ENCODE data around the gene PGLYRP2. TPM values are rescaled to one million over a fixed set of nuclear protein-coding genes. Genes with fewer than 3 reads are reported as not detected.
"Not testable (repeated sequence)": the region's sequence is repeated elsewhere in the genome, so short reads cannot be mapped to it uniquely, and the experiment has no call there.

Gene PGLYRP2
- not detected for polyA plus RNA-seq (ENCODE audit: insufficient read length in 10 of 10)
- long read RNA-seq, donor 1, result 0 reads
- long read RNA-seq, donor 2, result 0 reads
- long read RNA-seq, donor 3, result 0 reads
- long read RNA-seq, donor 4, result 0 reads
- long read RNA-seq, donor 5, result 0 reads
- long read RNA-seq, donor 6, result 0 reads
- long read RNA-seq, donor 7, result 0 reads
- long read RNA-seq, donor 8, result 0 reads
- long read RNA-seq, donor 9, result 0 reads

GRCh38 chr19:15479391-15480345 is at the start of gene PGLYRP2:
PGLYRP2 (minus strand) TSS chr19:15479501; CDS start chr19:15479371, 130 bp downstream.
- no peak for DNase-seq

- no peak for DNase-seq
Measured at GRCh38 chr19:15527705-15528104, 48.4 kb upstream of the PGLYRP2 start.

- no peak for DNase-seq
Measured at GRCh38 chr19:15526408-15526807, 47.1 kb upstream of the PGLYRP2 start.

- no peak for DNase-seq
Measured at GRCh38 chr19:15525291-15525690, 46.0 kb upstream of the PGLYRP2 start.

- no peak for DNase-seq
Measured at GRCh38 chr19:15524781-15525180, 45.5 kb upstream of the PGLYRP2 start.

- no peak for DNase-seq
Measured at GRCh38 chr19:15519433-15519976, 40.2 kb upstream of the PGLYRP2 start.

GRCh38 chr19:15517778-15518177 is 38.5 kb upstream of the PGLYRP2 start:
- DNase-seq, result no peak

GRCh38 chr19:15516363-15516762 is 37.1 kb upstream of the PGLYRP2 start:
- no peak for DNase-seq

GRCh38 chr19:15515227-15515625 is 35.9 kb upstream of the PGLYRP2 start:
- DNase-seq, result not testable (repeated sequence)

- no peak for DNase-seq
Measured at GRCh38 chr19:15511671-15512424, 32.5 kb upstream of the PGLYRP2 start.

GRCh38 chr19:15508035-15508710 is 28.9 kb upstream of the PGLYRP2 start, which contains the start of gene CYP4F22:
CYP4F22 (plus strand) TSS chr19:15508525; CDS start chr19:15525337, 16,812 bp downstream.
- no peak for DNase-seq

GRCh38 chr19:15507068-15508034 is 28.1 kb upstream of the PGLYRP2 start:
- no peak for DNase-seq

GRCh38 chr19:15506074-15506571 is 26.8 kb upstream of the PGLYRP2 start:
- DNase-seq, result no peak

GRCh38 chr19:15502264-15502663 is 23.0 kb upstream of the PGLYRP2 start:
- DNase-seq, result no peak

- no peak for DNase-seq
Measured at GRCh38 chr19:15501596-15501995, 22.3 kb upstream of the PGLYRP2 start.

GRCh38 chr19:15498910-15499309 is 19.6 kb upstream of the PGLYRP2 start:
- no peak for DNase-seq

GRCh38 chr19:15498156-15498858 is 19.0 kb upstream of the PGLYRP2 start:
- DNase-seq, result no peak

GRCh38 chr19:15495151-15495550 is 15.8 kb upstream of the PGLYRP2 start:
- DNase-seq, result no peak
